Naive thymus-derived CD4-positive, alpha-beta T cell (primary cell): ENCODE measurements around the gene THY1. TPM values are rescaled to one million over a fixed set of nuclear protein-coding genes. Genes with fewer than 3 reads are reported as not detected.
"Not testable (repeated sequence)": the region's sequence is repeated elsewhere in the genome, so short reads cannot be mapped to it uniquely, and the experiment has no call there.

Experiments
- ATAC-seq: fragments of 150-1000 bp; cut with Tn5 transposase; 2 replicates; pipeline ENCODE4 v1.10.0; 2021; ENCODE audit warnings: mild to moderate bottlenecking, moderate library complexity
- CTCF ChIA-PET: fragments of 350-600 bp; sonication (Branson Sonifier 250); formaldehyde crosslinking; loops from one replicate; lab custom pipeline; 2021; ENCODE audit warnings: antibody characterized with exemption; lab: Charles Lee
- POLR2A ChIA-PET: fragments of 350-600 bp; sonication (Branson Sonifier 250); formaldehyde crosslinking; loops from one replicate; lab custom pipeline; 2021; ENCODE audit warnings: antibody characterized with exemption, inconsistent platforms; lab: Charles Lee
- DNase-seq, 9 donors: peaks; one replicate each; pipeline versions ENCODE4 v3.0.0 to v3.0.0-alpha.2; 2020 to 2022; ENCODE audit warnings: mixed read lengths in 1 of 9
- H3K27ac ChIP-seq: one replicate; pipeline ENCODE4 v1.7.0; 2013; ENCODE audit warnings: mild to moderate bottlenecking, low read depth, low read length, moderate library complexity
- H3K27me3 ChIP-seq, 2 donors: one replicate each; pipeline ENCODE4 v1.7.0; 2013; ENCODE audit warnings: low read length in 2 of 2, mild to moderate bottlenecking in 2 of 2, moderate library complexity in 2 of 2; ENCODE audit not compliant: control insufficient read depth in 2 of 2, insufficient read depth in 2 of 2
- H3K36me3 ChIP-seq, 3 experiments: 1 replicate in 2 of 3; 2 replicates in 1 of 3; pipeline ENCODE4 v1.7.0; 2013; ENCODE audit warnings: low read length in 3 of 3, mild to moderate bottlenecking in 3 of 3, moderate library complexity in 1 of 3; ENCODE audit not compliant: insufficient read depth in 3 of 3, control insufficient read depth in 2 of 3
- H3K4me1 ChIP-seq, 2 donors: one replicate each; pipeline ENCODE4 v1.7.0; 2013; ENCODE audit warnings: low read length in 2 of 2, mild to moderate bottlenecking in 2 of 2, moderate library complexity in 1 of 2; ENCODE audit not compliant: control insufficient read depth in 2 of 2, insufficient read depth in 2 of 2
- H3K4me3 ChIP-seq: 2 replicates; pipeline ENCODE4 v1.7.0; 2013; ENCODE audit warnings: mild to moderate bottlenecking, low read length
- H3K9me3 ChIP-seq, 3 experiments: 1 replicate in 2 of 3; 2 replicates in 1 of 3; pipeline ENCODE4 v1.7.0; 2013; ENCODE audit warnings: low read length in 3 of 3; ENCODE audit not compliant: control insufficient read depth in 2 of 3
- H3K27ac Mint-ChIP-seq, 9 donors: one replicate each; pipeline ENCODE4 v1.8.0; 2020 to 2022; ENCODE audit warnings: mixed read lengths in 9 of 9, mild to moderate bottlenecking in 8 of 9, moderate library complexity in 5 of 9, inconsistent platforms in 2 of 9
- H3K27me3 Mint-ChIP-seq, 5 donors: one replicate each; pipeline ENCODE4 v1.8.0; 2021 to 2022; ENCODE audit warnings: mixed read lengths in 5 of 5, mild to moderate bottlenecking in 1 of 5
- H3K36me3 Mint-ChIP-seq, 5 donors: one replicate each; pipeline ENCODE4 v1.8.0; 2020 to 2022; ENCODE audit warnings: mixed read lengths in 5 of 5, mild to moderate bottlenecking in 3 of 5, inconsistent platforms in 1 of 5
- H3K4me1 Mint-ChIP-seq, 7 donors: one replicate each; pipeline ENCODE4 v1.8.0; 2020 to 2022; ENCODE audit warnings: mixed read lengths in 7 of 7, mild to moderate bottlenecking in 3 of 7, inconsistent platforms in 1 of 7
- H3K4me3 Mint-ChIP-seq, 10 donors: one replicate each; pipeline ENCODE4 v1.8.0; 2020 to 2022; ENCODE audit warnings: mild to moderate bottlenecking in 10 of 10, mixed read lengths in 10 of 10, moderate library complexity in 6 of 10, inconsistent platforms in 2 of 10
- H3K9me3 Mint-ChIP-seq, 11 donors: one replicate each; pipeline ENCODE4 v1.8.0; 2020 to 2022; ENCODE audit warnings: mixed read lengths in 11 of 11, mild to moderate bottlenecking in 4 of 11, inconsistent platforms in 1 of 11, moderate library complexity in 1 of 11
- intact Hi-C, 2 donors: fragments of 100-400 bp; cut with micrococcal nuclease; formaldehyde crosslinking; loops; one replicate each; pipeline ENCODE4 v1.15.1; 2023
- polyA plus RNA-seq, 2 donors: library from polyadenylated mRNA; unstranded; fragments of 300-500 nt; fragmentation: Illumina TruSeq; gene quantifications; one replicate each; pipeline ENCODE4 v1.2.3, GENCODE V29; 2021
- total RNA-seq, 6 experiments: library from RNA in 5 of 6; stranded (reverse) in 5 of 6; gene quantifications; 1 replicate in 5 of 6; 2 replicates in 1 of 6; pipeline ENCODE4 v1.2.3 and lab custom pipeline; 2021 to 2026

The THY1 gene
- total and polyA plus RNA-seq, 7 experiments from 2014 or later = 2.2 TPM; not detected in 6

DNA sequence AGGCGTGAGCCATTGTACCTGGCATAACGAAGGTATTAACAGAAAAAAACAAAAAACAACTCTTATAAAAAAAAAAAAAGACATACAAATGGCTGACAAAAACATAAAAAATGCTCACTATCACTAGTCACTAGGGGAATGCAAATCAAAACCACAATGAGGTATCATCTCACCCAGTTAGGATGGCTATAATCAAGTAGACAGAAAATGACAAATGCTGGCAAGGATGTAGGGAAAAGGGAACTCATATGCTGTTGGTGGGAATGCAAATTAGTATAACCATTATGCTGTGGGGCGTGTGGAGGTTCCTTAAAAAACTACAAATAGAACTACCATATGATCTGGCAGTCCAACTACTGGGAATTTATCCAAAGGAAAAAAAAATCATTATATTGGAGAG, 17.0 kb downstream of the THY1 start:
- H3K4me1 Mint-ChIP-seq = no peaks in the 10 kb centered on the region
- H3K27me3 Mint-ChIP-seq = peaks cover 0 to 16% (median 0%) of the 10 kb centered on the region in 5 donors
- no peak overlapping the region for H3K4me3 ChIP-seq
- CTCF ChIA-PET = no interaction called here
- no peaks in the 10 kb centered on the region for H3K36me3 Mint-ChIP-seq
- H3K9me3 ChIP-seq = peaks cover 0 to 2% (median 0%) of the 10 kb centered on the region in 3 experiments
- POLR2A ChIA-PET = no interaction called here
- no peaks in the 10 kb centered on the region for H3K27me3 ChIP-seq
- no peak overlapping the region for H3K27ac Mint-ChIP-seq
- peaks cover 0 to 11% (median 4%) of the 10 kb centered on the region in 11 donors for H3K9me3 Mint-ChIP-seq
- DNase-seq = no peak
- no peaks in the 10 kb centered on the region for H3K36me3 ChIP-seq
- no peak overlapping the region for H3K4me3 Mint-ChIP-seq
- no peak for ATAC-seq
- intact Hi-C loops = no loop called here
- no peaks in the 10 kb centered on the region for H3K4me1 ChIP-seq
- no peak overlapping the region for H3K27ac ChIP-seq

GRCh38 chr11:119405448-119405847, 17.5 kb downstream of the THY1 start:
- H3K9me3 ChIP-seq, H3K4me1 Mint-ChIP-seq, H3K4me3 Mint-ChIP-seq, H3K36me3 ChIP-seq, H3K27ac ChIP-seq, H3K36me3 Mint-ChIP-seq, ATAC-seq, H3K4me1 ChIP-seq, CTCF ChIA-PET, H3K4me3 ChIP-seq, H3K27ac Mint-ChIP-seq, intact Hi-C loops, DNase-seq, H3K27me3 ChIP-seq: not testable (repeated sequence)
- Mint-ChIP-seq H3K27me3 (peaks cover 0 to 17% (median 2%) of the 10 kb centered on the region in 5 donors), H3K9me3 (peaks cover 2 to 16% (median 7%) of the 10 kb centered on the region in 11 donors)
- POLR2A ChIA-PET = interaction anchor here (0.6 kb wide), 1 partner anchor 8 kb away, joined by 3 read pairs; no protein-coding TSS in a partner anchor

DNA sequence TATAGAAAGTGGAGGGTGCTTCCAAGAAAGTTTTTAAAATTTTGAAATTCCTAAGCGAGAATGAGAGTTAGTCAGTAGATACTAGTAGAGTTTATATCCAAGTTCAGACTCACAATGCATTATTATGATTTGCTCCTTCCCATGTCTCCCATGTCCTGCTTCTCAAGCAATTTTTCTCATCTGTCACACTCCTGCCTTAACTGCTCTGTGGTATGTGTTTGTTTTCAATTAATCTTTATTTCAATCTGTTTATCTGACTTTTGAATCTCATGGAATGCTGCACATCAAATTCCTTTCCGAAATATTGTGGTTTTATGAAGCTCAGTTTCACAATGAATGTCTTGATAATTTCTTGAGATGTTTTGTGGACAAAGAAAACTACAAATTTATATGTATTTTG, 18.1 kb downstream of the THY1 start:
- CTCF ChIA-PET = interaction anchor here (0.7 kb wide), 1 partner anchor 1647 kb away, joined by 3 read pairs; no protein-coding TSS in a partner anchor

GRCh38 chr11:119403021-119403420, 20.0 kb downstream of the THY1 start:
- Histone ChIP-seq H3K27me3 (no peaks in the 10 kb centered on the region), H3K4me3 (no peak overlapping the region), H3K27ac (no peak overlapping the region), H3K36me3 (no peaks in the 10 kb centered on the region), H3K4me1 (no peaks in the 10 kb centered on the region), H3K9me3 (peaks cover 0 to 8% (median 8%) of the 10 kb centered on the region in 3 experiments)
- DNase-seq (no peak), ATAC-seq (no peak)
- ChIA-PET POLR2A (no interaction called here), CTCF (no interaction called here)
- no peak overlapping the region for H3K4me3 Mint-ChIP-seq
- intact Hi-C loops = no loop called here
- H3K9me3 Mint-ChIP-seq = peaks cover 6 to 37% (median 25%) of the 10 kb centered on the region in 11 donors
- peaks cover 10 to 25% (median 17%) of the 10 kb centered on the region in 5 donors for H3K27me3 Mint-ChIP-seq
- H3K27ac Mint-ChIP-seq = no peak overlapping the region
- H3K36me3 Mint-ChIP-seq = peaks cover 0 to 15% (median 4%) of the 10 kb centered on the region in 5 donors
- no peaks in the 10 kb centered on the region for H3K4me1 Mint-ChIP-seq

More for the DNA sequence above, 18.1 kb downstream of the THY1 start:
- ATAC-seq (no peak), DNase-seq (no peak)
- H3K27ac Mint-ChIP-seq = no peak overlapping the region
- H3K36me3 Mint-ChIP-seq = no peaks in the 10 kb centered on the region
- H3K36me3 ChIP-seq = no peaks in the 10 kb centered on the region
- no peak overlapping the region for H3K27ac ChIP-seq
- H3K4me1 Mint-ChIP-seq = no peaks in the 10 kb centered on the region
- H3K27me3 ChIP-seq = no peaks in the 10 kb centered on the region
- H3K4me3 Mint-ChIP-seq = no peak overlapping the region
- H3K9me3 Mint-ChIP-seq = peaks cover 3 to 20% (median 9%) of the 10 kb centered on the region in 11 donors
- H3K9me3 ChIP-seq = peaks cover 0 to 8% (median 0%) of the 10 kb centered on the region in 3 experiments
- POLR2A ChIA-PET = no interaction called here
- intact Hi-C loops = no loop called here
- no peaks in the 10 kb centered on the region for H3K4me1 ChIP-seq
- peaks cover 0 to 17% (median 5%) of the 10 kb centered on the region in 5 donors for H3K27me3 Mint-ChIP-seq
- H3K4me3 ChIP-seq = no peak overlapping the region

DNA sequence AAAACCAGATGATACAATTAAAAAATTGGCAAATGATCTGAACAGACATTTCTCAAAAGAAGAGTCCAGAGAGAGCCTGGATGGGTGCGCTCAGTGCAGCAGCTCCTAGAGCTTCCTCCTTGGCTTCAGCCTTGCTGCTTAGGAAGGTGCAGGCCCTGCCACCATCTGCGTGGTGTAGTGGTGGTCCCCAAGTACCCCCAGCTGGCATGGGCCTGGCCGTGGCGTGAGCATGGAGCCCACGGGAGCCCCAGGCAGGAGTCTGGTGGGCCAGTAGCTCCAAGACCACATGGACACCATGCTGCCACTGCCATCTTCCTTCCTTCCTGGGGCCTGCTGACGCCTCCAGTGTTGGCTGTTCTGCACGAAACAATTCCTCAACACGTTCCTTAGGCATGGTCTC, 20.5 kb downstream of the THY1 start:
- H3K36me3 ChIP-seq = no peaks in the 10 kb centered on the region
- no peak overlapping the region for H3K4me3 ChIP-seq
- H3K27ac Mint-ChIP-seq = no peak overlapping the region
- ATAC-seq = no peak
- H3K27ac ChIP-seq = no peak overlapping the region
- H3K36me3 Mint-ChIP-seq = peaks cover 0 to 19% (median 4%) of the 10 kb centered on the region in 5 donors
- no peaks in the 10 kb centered on the region for H3K27me3 ChIP-seq
- peaks cover 10 to 42% (median 29%) of the 10 kb centered on the region in 11 donors for H3K9me3 Mint-ChIP-seq
- no peaks in the 10 kb centered on the region for H3K4me1 ChIP-seq
- H3K27me3 Mint-ChIP-seq = peaks cover 10 to 29% (median 21%) of the 10 kb centered on the region in 5 donors
- no peaks in the 10 kb centered on the region for H3K4me1 Mint-ChIP-seq
- CTCF ChIA-PET = no interaction called here
- H3K4me3 Mint-ChIP-seq = no peak overlapping the region
- intact Hi-C loops = no loop called here
- peaks cover 0 to 11% (median 8%) of the 10 kb centered on the region in 3 experiments for H3K9me3 ChIP-seq
- POLR2A ChIA-PET = no interaction called here
- no peak for DNase-seq

- no peaks in the 10 kb centered on the region for H3K27me3 ChIP-seq
- POLR2A ChIA-PET = no interaction called here
- Mint-ChIP-seq H3K27me3 (peaks cover 10 to 29% (median 26%) of the 10 kb centered on the region in 5 donors), H3K4me3 (no peak overlapping the region), H3K4me1 (no peaks in the 10 kb centered on the region), H3K36me3 (peaks cover 0 to 19% (median 4%) of the 10 kb centered on the region in 5 donors), H3K9me3 (peaks cover 10 to 47% (median 29%) of the 10 kb centered on the region in 11 donors), H3K27ac (no peak overlapping the region)
- H3K9me3 ChIP-seq = peaks cover 0 to 11% (median 8%) of the 10 kb centered on the region in 3 experiments
- intact Hi-C loops = no loop called here
- no peak overlapping the region for H3K4me3 ChIP-seq
- no peaks in the 10 kb centered on the region for H3K4me1 ChIP-seq
- no peak overlapping the region for H3K27ac ChIP-seq
- no peaks in the 10 kb centered on the region for H3K36me3 ChIP-seq
- ATAC-seq (no peak), DNase-seq (no peak)
- CTCF ChIA-PET = no interaction called here
These were observed 22.1 kb downstream of the THY1 start for GRCh38 chr11:119400860-119401259.

DNA sequence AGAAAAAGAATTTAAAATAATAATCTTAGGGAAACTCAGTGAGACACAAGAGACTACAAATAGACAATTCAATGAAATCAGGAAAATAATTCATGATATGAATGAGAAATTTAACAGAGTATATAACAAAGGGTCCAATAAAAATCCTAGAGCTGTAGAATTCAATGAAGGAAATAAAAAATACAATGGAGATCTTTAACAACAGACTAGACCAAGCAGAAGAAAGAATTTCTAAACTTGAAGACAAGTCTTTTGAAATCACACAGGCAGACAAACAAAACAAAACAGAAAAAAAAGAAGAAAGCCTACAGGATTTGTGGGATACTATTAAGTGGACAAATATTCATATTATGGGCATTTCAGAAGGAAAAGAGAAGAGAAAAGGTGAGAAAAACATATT, 25.2 kb downstream of the THY1 start:
- intact Hi-C loops = no loop called here
- Histone ChIP-seq H3K9me3 (peaks cover 0 to 11% (median 8%) of the 10 kb centered on the region in 3 experiments), H3K4me3 (no peak overlapping the region), H3K27ac (no peak overlapping the region), H3K27me3 (no peaks in the 10 kb centered on the region), H3K36me3 (no peaks in the 10 kb centered on the region), H3K4me1 (no peaks in the 10 kb centered on the region)
- Mint-ChIP-seq H3K4me1 (no peaks in the 10 kb centered on the region), H3K27me3 (peaks cover 21 to 44% (median 37%) of the 10 kb centered on the region in 5 donors), H3K4me3 (no peak overlapping the region), H3K27ac (no peak overlapping the region), H3K36me3 (peaks cover 0 to 19% (median 4%) of the 10 kb centered on the region in 5 donors), H3K9me3 (peaks cover 10 to 47% (median 29%) of the 10 kb centered on the region in 11 donors)
- ChIA-PET POLR2A (no interaction called here), CTCF (no interaction called here)
- ATAC-seq (no peak), DNase-seq (no peak)
